CD4-positive, alpha-beta T cell treated with Interleukin-4 for 4 hours (primary cell): ENCODE data around the gene TJP3.
"Not testable (repeated sequence)": the region's sequence is repeated elsewhere in the genome, so short reads cannot be mapped to it uniquely, and the experiment has no call there.

Experiments
- DNase-seq: peaks from one replicate; pipeline ENCODE4 v3.0.0-alpha.2; 2020

TJP3 gene

GRCh38 chr19:3750211-3750610 lies 42.0 kb downstream of the TJP3 start:
- DNase-seq = no peak

- no peak for DNase-seq
Measured at GRCh38 chr19:3751236-3751635, 43.1 kb downstream of the TJP3 start.

GRCh38 chr19:3752492-3752891 lies 44.3 kb downstream of the TJP3 start:
- no peak for DNase-seq

- DNase-seq = no peak
Measured at GRCh38 chr19:3753631-3754410, 45.6 kb downstream of the TJP3 start.

- not testable (repeated sequence) for DNase-seq
Measured at GRCh38 chr19:3757705-3758104, 49.5 kb downstream of the TJP3 start.

GRCh38 chr19:3758297-3758696 lies 50.1 kb downstream of the TJP3 start:
- DNase-seq = not testable (repeated sequence)

- no peak for DNase-seq
Measured at GRCh38 chr19:3759482-3760254, 51.5 kb downstream of the TJP3 start.

- DNase-seq = peak; percentile 41
Measured at GRCh38 chr19:3760871-3761361, 52.7 kb downstream of the TJP3 start.

- DNase-seq = peak; percentile 91
Measured at GRCh38 chr19:3761382-3762129, 53.4 kb downstream of the TJP3 start, which contains the start of gene APBA3. TSS of gene APBA3 (minus strand) at chr19:3761692. CDS start at chr19:3760264, 1,428 bp downstream.

GRCh38 chr19:3762130-3762473 lies 53.9 kb downstream of the TJP3 start:
- DNase-seq = no peak

GRCh38 chr19:3762501-3763459 lies 54.6 kb downstream of the TJP3 start, which contains the start of gene MRPL54:
TSS of gene MRPL54 (plus strand) at chr19:3762682. CDS start at chr19:3762701, 19 bp downstream.
- peak; percentile 99 for DNase-seq

GRCh38 chr19:3765121-3765520 lies 56.9 kb downstream of the TJP3 start:
- no peak for DNase-seq

GRCh38 chr19:3765757-3766156 lies 57.6 kb downstream of the TJP3 start:
- not testable (repeated sequence) for DNase-seq

- DNase-seq = no peak
Measured at GRCh38 chr19:3766520-3766919, 58.3 kb downstream of the TJP3 start.

- no peak for DNase-seq
Measured at GRCh38 chr19:3767050-3767449, 58.9 kb downstream of the TJP3 start.

GRCh38 chr19:3768015-3768747 lies 60.0 kb downstream of the TJP3 start:
- no peak for DNase-seq

- DNase-seq = no peak
Measured at GRCh38 chr19:3768748-3769099, 60.5 kb downstream of the TJP3 start.

- no peak for DNase-seq
Measured at GRCh38 chr19:3769494-3769893, 61.3 kb downstream of the TJP3 start.

- no peak for DNase-seq
Measured at GRCh38 chr19:3770136-3770999, 62.2 kb downstream of the TJP3 start.
